HUES48 (cell line): ENCODE measurements around the gene R3HCC1L.
"Not testable (repeated sequence)": the region's sequence is repeated elsewhere in the genome, so short reads cannot be mapped to it uniquely, and the experiment has no call there.

Source experiments
- H3K27ac ChIP-seq: one replicate; pipeline ENCODE4 v1.7.0; 2013; ENCODE audit warnings: low read depth, low read length, inconsistent platforms
- H3K27me3 ChIP-seq: 2 replicates; pipeline ENCODE4 v1.6.1; 2013; ENCODE audit warnings: mild to moderate bottlenecking, low read length; ENCODE audit not compliant: control insufficient read depth, insufficient read depth
- H3K36me3 ChIP-seq: 2 replicates; pipeline ENCODE4 v1.6.1; 2013; ENCODE audit warnings: low read length; ENCODE audit not compliant: control insufficient read depth, insufficient read depth
- H3K4me1 ChIP-seq: 2 replicates; pipeline ENCODE4 v1.6.1; 2013; ENCODE audit warnings: mild to moderate bottlenecking, low read length; ENCODE audit not compliant: control insufficient read depth, insufficient read depth
- H3K4me3 ChIP-seq: 2 replicates; pipeline ENCODE4 v1.5.1; 2013; ENCODE audit warnings: mild to moderate bottlenecking, low read depth, low read length
- H3K9ac ChIP-seq: 2 replicates; pipeline ENCODE4 v1.6.1; 2013; ENCODE audit warnings: mild to moderate bottlenecking, low read depth, low read length, moderate library complexity
- H3K9me3 ChIP-seq: 2 replicates; pipeline ENCODE4 v1.6.1; 2013; ENCODE audit warnings: low read length; ENCODE audit not compliant: control insufficient read depth, insufficient read depth

Gene R3HCC1L

GRCh38 chr10:98152778-98153177 is 18.3 kb downstream of the R3HCC1L start:
- not testable (repeated sequence) for H3K27ac ChIP-seq, H3K27me3 ChIP-seq, H3K36me3 ChIP-seq, H3K9ac ChIP-seq, H3K4me3 ChIP-seq, H3K4me1 ChIP-seq
- H3K9me3 ChIP-seq = peaks cover 12% of the 10 kb centered on the region

- peaks cover 12% of the 10 kb centered on the region for H3K9me3 ChIP-seq
- not testable (repeated sequence) for H3K27ac ChIP-seq, H3K9ac ChIP-seq, H3K4me3 ChIP-seq, H3K27me3 ChIP-seq, H3K36me3 ChIP-seq, H3K4me1 ChIP-seq
These were observed 18.9 kb downstream of the R3HCC1L start for GRCh38 chr10:98153213-98153958.

- Histone ChIP-seq H3K27ac (no peak overlapping the region), H3K36me3 (no peaks in the 10 kb centered on the region; the same call in 1 of the 2 replicates)
These were observed 19.6 kb downstream of the R3HCC1L start for GRCh38 chr10:98154076-98154475.

GRCh38 chr10:98158576-98158975 is 24.1 kb downstream of the R3HCC1L start:
- Histone ChIP-seq H3K4me3 (no peak overlapping the region), H3K27me3 (no peaks in the 10 kb centered on the region), H3K4me1 (no peaks in the 10 kb centered on the region), H3K36me3 (peaks cover 11% of the 10 kb centered on the region; the same call in 1 of the 2 replicates), H3K27ac (no peak overlapping the region), H3K9ac (no peak overlapping the region), H3K9me3 (no peaks in the 10 kb centered on the region)

More at GRCh38 chr10:98154076-98154475, 19.6 kb downstream of the R3HCC1L start:
- H3K9me3 ChIP-seq = peaks cover 12% of the 10 kb centered on the region
- H3K4me1 ChIP-seq = no peaks in the 10 kb centered on the region
- no peak overlapping the region for H3K4me3 ChIP-seq
- H3K27me3 ChIP-seq = no peaks in the 10 kb centered on the region
- no peak overlapping the region for H3K9ac ChIP-seq

- H3K4me1 ChIP-seq = peaks cover 20% of the 10 kb centered on the region
- no peaks in the 10 kb centered on the region for H3K27me3 ChIP-seq
- no peak overlapping the region for H3K4me3 ChIP-seq
- no peak overlapping the region for H3K27ac ChIP-seq
- H3K9me3 ChIP-seq = no peaks in the 10 kb centered on the region
- H3K36me3 ChIP-seq = peaks cover 33% of the 10 kb centered on the region
- H3K9ac ChIP-seq = no peak overlapping the region
These were observed 29.5 kb downstream of the R3HCC1L start for GRCh38 chr10:98163941-98164340.

- Histone ChIP-seq H3K4me3 (no peak overlapping the region), H3K36me3 (peaks cover 33% of the 10 kb centered on the region), H3K27ac (peak overlapping the region; percentile 8), H3K27me3 (no peaks in the 10 kb centered on the region), H3K9ac (no peak overlapping the region), H3K4me1 (peaks cover 34% of the 10 kb centered on the region), H3K9me3 (no peaks in the 10 kb centered on the region)
These were observed 32.7 kb downstream of the R3HCC1L start for GRCh38 chr10:98167191-98167590.

- H3K9ac ChIP-seq = no peak overlapping the region; the same call in 1 of the 2 replicates
- H3K27me3 ChIP-seq = no peaks in the 10 kb centered on the region
- no peaks in the 10 kb centered on the region for H3K9me3 ChIP-seq
- peaks cover 27% of the 10 kb centered on the region for H3K36me3 ChIP-seq
- H3K4me1 ChIP-seq = peaks cover 39% of the 10 kb centered on the region
- peak overlapping the region; percentile 27; the same call in 1 of the 2 replicates for H3K4me3 ChIP-seq
- peak overlapping the region; percentile 57 for H3K27ac ChIP-seq
These were observed 33.7 kb downstream of the R3HCC1L start for GRCh38 chr10:98168147-98168546.

GRCh38 chr10:98168766-98169165 is 34.3 kb downstream of the R3HCC1L start:
- Histone ChIP-seq H3K27me3 (no peaks in the 10 kb centered on the region), H3K27ac (peak overlapping the region; percentile 57), H3K4me1 (peaks cover 45% of the 10 kb centered on the region), H3K9ac (no peak overlapping the region), H3K9me3 (no peaks in the 10 kb centered on the region), H3K36me3 (peaks cover 21% of the 10 kb centered on the region), H3K4me3 (peak overlapping the region; percentile 27; the same call in 1 of the 2 replicates)

GRCh38 chr10:98169379-98169778 is 34.9 kb downstream of the R3HCC1L start:
- Histone ChIP-seq H3K36me3 (peaks cover 15% of the 10 kb centered on the region), H3K4me3 (no peak overlapping the region), H3K27ac (peak overlapping the region; percentile 57), H3K27me3 (no peaks in the 10 kb centered on the region), H3K9me3 (no peaks in the 10 kb centered on the region), H3K4me1 (peaks cover 45% of the 10 kb centered on the region), H3K9ac (no peak overlapping the region)

- H3K27me3 ChIP-seq = no peaks in the 10 kb centered on the region
- no peak overlapping the region for H3K9ac ChIP-seq
- H3K27ac ChIP-seq = no peak overlapping the region
- peaks cover 4% of the 10 kb centered on the region for H3K36me3 ChIP-seq
- H3K4me3 ChIP-seq = no peak overlapping the region
- H3K4me1 ChIP-seq = peaks cover 45% of the 10 kb centered on the region
- H3K9me3 ChIP-seq = no peaks in the 10 kb centered on the region
These were observed 36.0 kb downstream of the R3HCC1L start for GRCh38 chr10:98170249-98171117.

GRCh38 chr10:98172073-98172472 is 37.6 kb downstream of the R3HCC1L start:
- Histone ChIP-seq H3K4me1 (peaks cover 43% of the 10 kb centered on the region), H3K27ac (no peak overlapping the region), H3K9me3 (no peaks in the 10 kb centered on the region), H3K4me3 (no peak overlapping the region), H3K9ac (no peak overlapping the region), H3K27me3 (no peaks in the 10 kb centered on the region), H3K36me3 (no peaks in the 10 kb centered on the region; the same call in 1 of the 2 replicates)
